Measurements from ENCODE around the gene TENM3.

TENM3 gene

GRCh38 chr4:182770259-182770995 lies 527.2 kb downstream of the TENM3 start:
- DNase-seq (ENCODE audit: low read depth, low spot score) = no peak

GRCh38 chr4:182770996-182771514 lies 527.9 kb downstream of the TENM3 start:
- DNase-seq (ENCODE audit: low read depth, low spot score) = no peak

DNA sequence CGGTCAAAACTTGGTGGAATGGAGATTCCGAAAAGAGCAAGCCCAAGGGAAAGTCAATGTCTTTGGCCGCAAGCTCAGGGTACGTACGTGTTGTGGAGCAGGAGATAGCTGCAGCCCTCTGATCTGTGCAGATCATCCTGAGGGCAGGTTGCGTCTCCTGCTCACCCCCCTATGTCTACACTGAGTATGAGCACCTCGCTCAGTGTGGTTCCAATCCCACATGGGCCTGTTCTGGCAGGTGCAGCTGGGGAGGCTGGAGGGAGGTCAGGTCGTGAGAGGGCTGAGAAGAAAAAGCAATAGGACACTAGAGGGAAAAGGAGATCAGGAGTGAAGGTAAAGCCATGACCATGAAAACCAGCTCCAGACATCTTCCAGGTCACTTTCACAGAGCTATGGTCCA lies 531.9 kb downstream of the TENM3 start:
- DNase-seq (ENCODE audit: low read depth, low spot score) = no peak

DNA sequence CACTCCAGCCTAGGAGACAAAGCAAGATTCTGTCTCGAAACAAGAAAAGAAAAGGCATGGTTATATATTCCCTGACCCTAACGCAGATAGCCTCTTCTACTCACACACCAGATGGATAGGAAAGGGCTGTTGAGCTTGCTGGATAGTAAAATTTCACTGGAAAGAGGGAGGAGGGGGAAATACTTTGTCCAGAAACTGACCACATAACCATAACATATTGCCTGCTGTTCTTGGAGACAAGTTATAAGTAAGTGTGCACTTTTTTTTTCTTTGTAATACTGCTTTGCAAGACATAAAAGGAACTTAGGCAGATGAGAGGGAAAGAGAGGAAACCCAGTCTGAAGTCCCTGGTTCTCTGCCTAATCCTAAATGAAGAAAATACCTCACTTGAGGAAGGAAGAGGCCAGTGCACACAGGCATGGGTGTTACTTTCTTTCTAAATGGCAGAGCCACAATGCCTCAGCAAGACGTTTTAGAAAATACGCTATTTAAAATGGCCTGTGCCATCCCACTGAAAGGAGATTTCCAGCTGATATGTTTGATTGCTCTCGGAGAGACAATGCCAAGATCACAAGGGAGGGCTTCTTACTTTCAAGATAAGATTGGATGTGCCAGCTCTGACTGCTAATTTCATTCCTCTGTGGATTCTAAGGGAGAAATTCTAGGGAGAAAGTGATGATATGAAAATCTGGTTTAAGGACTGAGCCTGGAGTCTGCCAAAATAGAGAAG lies 533.3 kb downstream of the TENM3 start:
- DNase-seq (ENCODE audit: low read depth, low spot score) = no peak

DNA sequence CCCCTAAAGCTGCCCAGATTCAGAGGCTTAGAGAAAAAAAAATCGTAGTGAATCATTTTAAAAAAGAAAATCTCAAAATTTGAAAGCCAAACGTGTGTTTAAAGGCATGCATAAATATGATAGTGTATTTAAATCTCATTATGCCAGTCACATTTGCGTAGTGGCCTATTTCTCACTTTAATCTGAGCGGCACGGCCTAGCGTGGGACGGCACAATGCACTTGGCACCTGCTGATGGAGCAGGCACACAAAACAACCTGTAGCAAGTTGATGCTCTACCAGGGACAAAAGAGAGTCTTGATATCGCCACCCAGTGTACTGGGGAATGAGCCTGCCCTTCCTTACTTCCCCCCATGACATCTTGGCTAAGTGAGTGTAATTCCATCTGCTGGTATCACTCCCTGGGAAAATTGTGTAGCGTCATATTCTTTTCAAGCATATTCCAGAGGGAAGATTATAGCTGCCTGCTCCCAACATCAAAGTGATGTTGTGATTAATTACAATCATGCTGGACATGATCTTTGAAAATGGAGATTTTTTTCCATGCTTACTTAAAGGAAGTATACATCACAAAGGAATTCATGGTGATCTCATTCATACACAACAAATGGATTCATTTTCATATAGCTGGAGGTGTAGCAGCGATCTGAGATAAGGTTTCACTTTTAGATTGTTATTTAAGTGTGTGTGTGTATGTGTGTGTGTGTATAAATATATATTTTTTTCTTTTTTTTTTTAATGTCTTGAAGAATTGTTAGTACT lies 535.2 kb downstream of the TENM3 start:
- DNase-seq (ENCODE audit: low read depth, low spot score) = no peak

DNA sequence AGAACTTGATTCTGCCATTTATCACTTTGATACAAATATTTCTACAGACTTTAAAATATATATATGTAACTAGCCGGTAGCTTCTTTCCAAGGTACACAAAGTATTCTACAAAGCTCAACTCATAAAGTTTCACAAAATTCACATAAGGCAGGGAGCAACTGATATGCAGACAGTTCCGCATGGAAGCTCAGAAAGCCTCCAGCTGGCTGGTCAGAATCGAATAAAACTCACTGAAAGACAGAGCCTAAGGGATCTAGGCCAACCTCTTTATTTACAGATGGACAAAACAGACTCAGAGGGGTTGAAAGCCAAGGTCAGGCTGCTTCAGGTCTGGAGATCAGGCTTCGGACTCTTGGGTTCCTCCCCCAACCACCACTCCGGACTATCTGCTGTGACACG lies 543.8 kb downstream of the TENM3 start:
- no peak for DNase-seq (ENCODE audit: low read depth, low spot score)

GRCh38 chr4:182788201-182788600 lies 545.0 kb downstream of the TENM3 start:
- DNase-seq (ENCODE audit: low read depth, low spot score) = no peak

DNA sequence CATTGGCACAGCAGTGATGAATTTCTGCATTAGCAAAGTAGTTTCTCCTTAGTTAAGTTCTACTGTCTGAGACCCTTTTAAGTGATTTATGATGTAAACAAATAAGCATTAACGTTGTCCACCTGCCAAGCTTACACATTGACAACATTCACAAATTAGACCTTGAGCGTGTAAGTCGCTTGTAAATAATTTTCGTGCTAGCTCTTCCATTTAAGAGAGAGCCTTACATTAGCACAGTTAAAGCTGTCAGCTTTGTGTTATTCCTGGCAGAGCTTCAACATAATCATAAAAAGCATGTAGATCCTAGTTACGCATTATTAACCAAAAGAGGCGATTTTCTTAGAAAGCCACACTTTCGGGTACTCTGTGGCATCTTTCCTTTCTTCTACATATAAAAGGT lies 546.3 kb downstream of the TENM3 start:
- DNase-seq (ENCODE audit: low read depth, low spot score) = no peak

DNA sequence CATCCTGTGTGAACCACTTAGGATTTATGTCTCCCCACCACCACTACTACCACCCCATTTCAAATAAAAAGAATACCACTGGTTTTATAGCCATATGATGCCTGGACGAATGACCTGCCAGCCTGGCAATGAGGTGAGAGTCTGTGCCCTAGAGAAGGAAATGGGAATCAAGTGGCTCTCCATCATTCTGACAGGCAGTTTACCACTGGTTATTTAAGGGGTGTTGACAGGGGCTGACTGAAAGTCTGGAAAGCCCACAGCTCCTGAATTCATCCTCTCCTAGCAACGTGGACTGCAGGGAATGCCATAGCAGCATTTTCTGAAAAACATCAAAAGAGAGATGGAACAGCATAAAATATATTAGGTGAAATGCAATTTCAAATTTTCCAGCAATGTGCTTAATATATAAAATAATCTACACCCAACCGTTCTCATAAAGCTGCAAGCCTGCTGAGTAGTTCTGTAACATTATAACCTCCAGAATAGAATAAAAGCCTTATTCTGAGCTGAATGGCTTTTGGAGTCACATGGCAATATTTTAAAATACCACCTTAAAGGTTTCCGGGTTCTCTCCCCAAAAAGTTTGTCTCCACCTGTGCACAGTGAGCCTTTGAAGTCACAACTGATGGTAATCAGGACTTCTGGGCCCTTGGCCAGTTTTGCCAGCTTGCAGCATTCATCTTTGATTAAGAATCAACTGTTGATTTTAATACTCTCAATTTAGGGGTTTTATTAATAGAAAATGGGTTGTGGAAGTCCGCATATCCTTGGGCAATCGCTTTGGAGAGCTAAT lies 552.4 kb downstream of the TENM3 start:
- DNase-seq (ENCODE audit: low read depth, low spot score) = no peak

DNA sequence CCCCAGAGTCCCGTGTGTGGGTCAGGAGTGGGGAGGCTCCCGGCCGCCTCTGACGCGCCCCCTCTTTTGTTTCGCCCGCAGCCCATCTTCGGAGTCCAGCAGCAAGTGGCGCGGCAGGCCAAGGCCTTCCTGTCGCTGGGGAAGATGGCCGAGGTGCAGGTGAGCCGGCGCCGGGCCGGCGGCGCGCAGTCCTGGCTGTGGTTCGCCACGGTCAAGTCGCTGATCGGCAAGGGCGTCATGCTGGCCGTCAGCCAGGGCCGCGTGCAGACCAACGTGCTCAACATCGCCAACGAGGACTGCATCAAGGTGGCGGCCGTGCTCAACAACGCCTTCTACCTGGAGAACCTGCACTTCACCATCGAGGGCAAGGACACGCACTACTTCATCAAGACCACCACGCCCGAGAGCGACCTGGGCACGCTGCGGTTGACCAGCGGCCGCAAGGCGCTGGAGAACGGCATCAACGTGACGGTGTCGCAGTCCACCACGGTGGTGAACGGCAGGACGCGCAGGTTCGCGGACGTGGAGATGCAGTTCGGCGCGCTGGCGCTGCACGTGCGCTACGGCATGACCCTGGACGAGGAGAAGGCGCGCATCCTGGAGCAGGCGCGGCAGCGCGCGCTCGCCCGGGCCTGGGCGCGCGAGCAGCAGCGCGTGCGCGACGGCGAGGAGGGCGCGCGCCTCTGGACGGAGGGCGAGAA lies 556.5 kb downstream of the TENM3 start:
- no peak for DNase-seq (ENCODE audit: low read depth, low spot score)

DNA sequence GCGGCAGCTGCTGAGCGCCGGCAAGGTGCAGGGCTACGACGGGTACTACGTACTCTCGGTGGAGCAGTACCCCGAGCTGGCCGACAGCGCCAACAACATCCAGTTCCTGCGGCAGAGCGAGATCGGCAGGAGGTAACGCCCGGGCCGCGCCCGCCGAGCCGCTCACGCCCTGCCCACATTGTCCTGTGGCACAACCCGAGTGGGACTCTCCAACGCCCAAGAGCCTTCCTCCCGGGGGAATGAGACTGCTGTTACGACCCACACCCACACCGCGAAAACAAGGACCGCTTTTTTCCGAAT lies 557.0 kb downstream of the TENM3 start:
- DNase-seq (ENCODE audit: low read depth, low spot score) = no peak

DNA sequence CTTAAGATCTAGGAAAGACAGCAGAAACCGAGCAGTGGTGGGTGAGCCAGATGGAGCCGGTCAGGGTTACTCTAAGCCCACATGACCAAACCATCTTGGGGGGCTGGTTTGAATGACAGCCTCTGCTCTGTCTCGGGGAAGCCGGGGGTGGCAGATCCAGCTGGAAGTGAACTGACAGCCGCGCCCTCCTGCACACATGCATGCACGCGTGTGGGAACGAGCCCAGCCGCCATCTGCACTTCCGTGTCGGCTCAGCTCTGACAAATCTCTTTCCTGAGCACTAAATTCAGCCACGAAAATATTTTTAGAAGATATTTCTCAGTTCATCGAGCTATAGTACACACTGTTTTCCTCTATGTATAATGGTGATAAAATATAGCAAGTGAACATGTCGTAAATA lies 558.4 kb downstream of the TENM3 start:
- no peak for DNase-seq (ENCODE audit: low read depth, low spot score)

DNA sequence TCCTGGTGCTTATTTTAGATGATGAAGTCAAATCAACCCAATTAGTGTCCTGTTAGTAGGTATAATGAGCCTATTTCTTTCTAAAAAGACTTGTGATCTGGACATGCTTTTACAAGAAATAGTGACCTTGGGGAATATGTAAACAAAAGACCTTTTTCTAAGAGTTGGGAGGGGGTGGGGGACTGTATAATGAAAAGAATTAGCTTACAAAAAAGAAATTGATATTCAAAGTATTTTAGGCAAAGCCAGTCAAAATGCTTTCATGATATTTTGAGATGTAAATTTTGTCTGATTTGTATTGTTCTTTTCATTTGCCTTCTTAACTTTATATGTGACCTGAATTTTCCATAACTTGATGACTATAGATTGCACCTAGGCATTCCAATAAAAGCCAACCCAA lies 559.4 kb downstream of the TENM3 start:
- DNase-seq (ENCODE audit: low read depth, low spot score) = no peak

GRCh38 chr4:182803235-182803634 lies 560.0 kb downstream of the TENM3 start:
- DNase-seq (ENCODE audit: low read depth, low spot score) = no peak

GRCh38 chr4:182804131-182804530 lies 560.9 kb downstream of the TENM3 start:
- DNase-seq (ENCODE audit: low read depth, low spot score) = no peak

GRCh38 chr4:182805321-182805720 lies 562.1 kb downstream of the TENM3 start:
- no peak for DNase-seq (ENCODE audit: low read depth, low spot score)

DNA sequence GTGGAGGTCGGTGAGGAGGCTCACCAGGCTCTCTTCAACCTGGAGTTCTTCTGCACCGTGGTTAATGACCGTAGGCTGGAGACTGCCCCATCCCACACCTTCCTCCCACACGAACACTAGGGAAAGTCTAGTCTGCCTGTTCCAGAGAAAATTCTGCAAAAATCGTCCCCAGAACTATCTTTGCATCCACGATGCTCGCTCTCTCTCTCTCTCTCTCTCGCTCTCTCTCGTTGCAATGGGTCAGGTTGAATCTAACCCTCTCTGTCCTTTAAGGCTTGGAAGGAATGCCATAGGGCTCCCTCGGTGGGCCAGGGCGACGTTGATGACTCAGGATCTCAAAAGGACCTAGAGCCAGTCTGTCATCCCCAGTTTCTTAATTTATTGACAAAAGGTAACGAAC lies 562.5 kb downstream of the TENM3 start:
- DNase-seq (ENCODE audit: low read depth, low spot score) = no peak

DNA sequence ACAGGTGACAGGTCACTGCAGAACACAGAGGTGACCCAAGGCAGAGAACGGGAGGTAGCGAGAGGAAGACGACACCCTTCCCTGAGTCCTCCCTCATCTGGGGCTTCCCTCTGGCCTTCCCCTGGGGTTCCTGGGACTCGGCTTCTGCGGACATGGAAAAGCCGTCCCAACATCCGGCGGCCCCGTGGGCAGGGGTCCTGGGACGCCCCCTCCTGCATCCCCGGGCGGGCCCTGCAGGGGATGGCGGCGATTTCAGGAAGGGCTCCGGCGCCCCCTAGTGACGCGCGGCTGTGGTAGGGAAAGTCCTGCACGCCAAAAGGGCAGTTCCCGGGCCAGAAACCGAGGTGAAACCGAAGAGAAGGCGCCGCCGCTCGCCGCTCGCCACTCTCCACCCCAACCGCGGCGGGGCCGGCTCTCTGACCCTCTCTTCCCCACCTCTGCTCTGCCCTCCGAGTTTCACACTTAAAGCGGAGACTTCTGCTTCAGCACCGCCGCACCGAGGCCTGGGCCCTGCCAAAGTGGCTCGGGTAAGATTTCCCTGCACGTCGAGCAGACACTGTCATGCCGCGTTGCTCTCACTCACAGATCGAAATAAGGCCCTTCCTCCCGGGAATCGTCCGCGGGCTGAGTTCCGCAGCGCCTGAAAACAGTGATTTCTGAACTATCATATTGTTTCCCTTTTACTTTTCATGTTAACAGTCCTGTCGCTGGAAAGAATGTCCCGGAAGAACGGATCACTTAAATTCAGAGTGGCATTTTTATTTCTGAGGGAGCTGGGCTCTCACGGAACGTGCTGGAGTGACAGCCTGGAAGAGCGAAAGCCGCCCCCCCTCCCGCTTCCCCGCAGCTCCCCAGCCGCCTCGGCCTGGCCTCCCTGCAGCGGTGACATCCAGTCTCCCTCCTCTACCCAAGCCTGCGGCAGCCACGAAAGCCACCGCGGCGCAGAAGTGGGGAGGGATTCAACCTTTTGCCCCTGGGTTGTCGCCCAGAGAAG lies 563.4 kb downstream of the TENM3 start:
- peak; percentile 39 for DNase-seq (ENCODE audit: low read depth, low spot score)

GRCh38 chr4:182807346-182807745 lies 564.1 kb downstream of the TENM3 start:
- no peak for DNase-seq (ENCODE audit: low read depth, low spot score)
